Activated CD4-positive, alpha-beta T cell treated with anti-CD3 and anti-CD28 coated beads for 36 hours (primary cell): ENCODE results near the gene TTLL12. TPM values are rescaled to one million over a fixed set of nuclear protein-coding genes. Genes with fewer than 3 reads are reported as not detected.

ENCODE experiments used
- ATAC-seq: fragments of 200-7000 bp; cut with Tn5 transposase; one replicate; pipeline ENCODE4 v1.10.0; 2021; ENCODE audit warnings: mild to moderate bottlenecking, moderate library complexity
- CTCF ChIA-PET: fragments of 350-600 bp; sonication (Branson Sonifier 250); formaldehyde crosslinking; loops from one replicate; lab custom pipeline; 2021; ENCODE audit warnings: antibody characterized with exemption; lab: Charles Lee
- POLR2A ChIA-PET: fragments of 350-600 bp; sonication (Branson Sonifier 250); formaldehyde crosslinking; loops from one replicate; lab custom pipeline; 2021; ENCODE audit warnings: antibody characterized with exemption, inconsistent platforms; lab: Charles Lee
- DNase-seq: peaks from one replicate; pipeline ENCODE4 v3.0.0-alpha.2; 2020
- H3K27ac Mint-ChIP-seq: one replicate; pipeline ENCODE4 v1.8.0; 2021; ENCODE audit warnings: mixed read lengths
- H3K27me3 Mint-ChIP-seq: one replicate; pipeline ENCODE4 v1.8.0; 2021; ENCODE audit warnings: mixed read lengths
- H3K36me3 Mint-ChIP-seq: one replicate; pipeline ENCODE4 v1.8.0; 2021; ENCODE audit warnings: low read depth, mixed read lengths
- H3K4me1 Mint-ChIP-seq: one replicate; pipeline ENCODE4 v1.8.0; 2021; ENCODE audit warnings: mixed read lengths
- H3K4me3 Mint-ChIP-seq: one replicate; pipeline ENCODE4 v1.8.0; 2021; ENCODE audit warnings: mild to moderate bottlenecking, moderate library complexity, mixed read lengths
- H3K9me3 Mint-ChIP-seq: one replicate; pipeline ENCODE4 v1.8.0; 2021; ENCODE audit warnings: low read depth, mixed read lengths
- intact Hi-C, 2 experiments: fragments of 100-400 bp; cut with DNase I in 1 of 2; cut with micrococcal nuclease in 1 of 2; formaldehyde crosslinking; loops; one replicate each; pipeline versions ENCODE4 v1.14.2 to v1.15.1; 2022 to 2024; cut with DNase I, micrococcal nuclease
- total RNA-seq, 2 experiments: library from RNA; stranded (reverse); gene quantifications; one replicate each; pipeline ENCODE4 v1.2.3, GENCODE V29; 2021

Gene TTLL12
- total RNA-seq, 2 experiments from 2014 or later, result 75.8 to 85.2 TPM

GRCh38 chr22:43212434-43212952 lies 25.6 kb upstream of the TTLL12 start:
- no peaks in the 10 kb centered on the region for H3K27me3 Mint-ChIP-seq
- intact Hi-C loops, result no loop called here
- ATAC-seq, result no peak
- no peaks in the 10 kb centered on the region for H3K36me3 Mint-ChIP-seq
- DNase-seq, result no peak
- H3K9me3 Mint-ChIP-seq, result no peaks in the 10 kb centered on the region
- no peak overlapping the region for H3K4me3 Mint-ChIP-seq
- ChIA-PET POLR2A (no interaction called here), CTCF (interaction anchor here (1.5 kb wide), 1 partner anchor 25 kb away, joined by 4 read pairs; no protein-coding TSS in a partner anchor)
- H3K4me1 Mint-ChIP-seq, result no peaks in the 10 kb centered on the region
- no peak overlapping the region for H3K27ac Mint-ChIP-seq

- Mint-ChIP-seq H3K27ac (no peak overlapping the region), H3K4me3 (no peak overlapping the region), H3K9me3 (no peaks in the 10 kb centered on the region), H3K36me3 (no peaks in the 10 kb centered on the region), H3K4me1 (no peaks in the 10 kb centered on the region), H3K27me3 (no peaks in the 10 kb centered on the region)
- ATAC-seq (no peak), DNase-seq (no peak)
- ChIA-PET CTCF (interaction anchor here (1.5 kb wide), 1 partner anchor 24 kb away, joined by 4 read pairs; no protein-coding TSS in a partner anchor), POLR2A (no interaction called here)
- intact Hi-C loops, result no loop called here
These were observed 25.1 kb upstream of the TTLL12 start for GRCh38 chr22:43211941-43212433.

GRCh38 chr22:43210631-43211515 lies 23.9 kb upstream of the TTLL12 start:
- DNase-seq (no peak), ATAC-seq (no peak)
- H3K9me3 Mint-ChIP-seq, result no peaks in the 10 kb centered on the region
- no peak overlapping the region for H3K27ac Mint-ChIP-seq
- intact Hi-C loops, result no loop called here
- CTCF ChIA-PET, result no interaction called here
- H3K4me1 Mint-ChIP-seq, result peaks cover 3% of the 10 kb centered on the region
- H3K4me3 Mint-ChIP-seq, result no peak overlapping the region
- no peaks in the 10 kb centered on the region for H3K36me3 Mint-ChIP-seq
- POLR2A ChIA-PET, result no interaction called here
- H3K27me3 Mint-ChIP-seq, result no peaks in the 10 kb centered on the region

GRCh38 chr22:43209971-43210370 lies 23.0 kb upstream of the TTLL12 start:
- ATAC-seq, result no peak
- no peak for DNase-seq
- Mint-ChIP-seq H3K36me3 (no peaks in the 10 kb centered on the region), H3K9me3 (no peaks in the 10 kb centered on the region), H3K4me1 (peaks cover 3% of the 10 kb centered on the region), H3K4me3 (no peak overlapping the region), H3K27me3 (no peaks in the 10 kb centered on the region), H3K27ac (no peak overlapping the region)
- CTCF ChIA-PET, result no interaction called here
- intact Hi-C loops, result no loop called here
- POLR2A ChIA-PET, result no interaction called here

GRCh38 chr22:43209523-43209890 lies 22.6 kb upstream of the TTLL12 start:
- CTCF ChIA-PET, result no interaction called here
- DNase-seq, result no peak
- Mint-ChIP-seq H3K9me3 (no peaks in the 10 kb centered on the region), H3K4me1 (peaks cover 3% of the 10 kb centered on the region), H3K36me3 (no peaks in the 10 kb centered on the region), H3K27ac (no peak overlapping the region), H3K27me3 (no peaks in the 10 kb centered on the region), H3K4me3 (no peak overlapping the region)
- no peak for ATAC-seq
- POLR2A ChIA-PET, result no interaction called here
- intact Hi-C loops, result no loop called here

DNA sequence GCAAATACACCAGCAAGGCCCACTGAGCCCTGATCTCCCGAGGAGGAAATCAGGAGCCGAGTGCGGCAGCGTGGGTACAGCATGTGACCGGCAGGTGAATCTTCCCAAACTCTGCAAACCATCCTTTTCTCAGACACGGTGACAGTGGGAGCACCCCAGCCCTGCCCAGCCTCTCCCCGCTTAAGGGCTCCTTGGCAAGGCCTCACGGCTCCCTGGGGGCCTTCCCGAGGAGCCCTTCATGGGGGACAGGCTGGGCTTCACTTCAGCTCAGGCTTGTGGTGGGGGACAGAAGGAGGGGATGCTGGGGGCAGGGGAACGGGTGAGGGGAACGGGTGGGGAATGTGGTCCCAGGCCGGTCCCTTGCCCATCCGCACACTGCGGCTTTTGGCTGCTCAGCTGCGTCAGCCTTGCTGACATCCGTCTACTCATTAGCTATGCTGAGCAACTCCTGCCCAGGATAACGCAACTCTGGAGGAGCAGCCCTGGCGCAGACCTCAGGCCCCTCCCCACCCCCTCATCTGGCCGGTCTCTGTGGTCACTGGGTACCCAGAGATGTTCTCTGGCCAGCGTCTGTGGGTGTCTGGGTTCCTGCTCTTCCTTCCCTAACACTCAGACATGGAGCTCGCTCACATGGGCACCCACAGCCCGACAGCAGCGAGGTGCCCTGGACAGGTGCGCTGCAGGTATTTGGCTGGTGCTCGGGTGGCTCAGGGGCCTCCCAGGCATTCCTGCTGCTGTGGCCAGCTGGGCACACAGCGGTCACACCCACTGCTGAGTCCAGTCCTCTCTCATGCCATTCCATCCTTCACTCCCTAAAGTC lies 22.0 kb upstream of the TTLL12 start:
- Mint-ChIP-seq H3K4me1 (peaks cover 3% of the 10 kb centered on the region), H3K36me3 (no peaks in the 10 kb centered on the region), H3K4me3 (no peak overlapping the region), H3K27me3 (no peaks in the 10 kb centered on the region), H3K9me3 (no peaks in the 10 kb centered on the region), H3K27ac (no peak overlapping the region)
- ATAC-seq (no peak), DNase-seq (no peak)
- POLR2A ChIA-PET, result no interaction called here
- intact Hi-C loops, result no loop called here
- CTCF ChIA-PET, result no interaction called here

- Mint-ChIP-seq H3K36me3 (no peaks in the 10 kb centered on the region), H3K4me1 (peaks cover 3% of the 10 kb centered on the region), H3K27ac (no peak overlapping the region), H3K27me3 (no peaks in the 10 kb centered on the region), H3K9me3 (no peaks in the 10 kb centered on the region), H3K4me3 (no peak overlapping the region)
- intact Hi-C loops, result no loop called here
- CTCF ChIA-PET, result no interaction called here
- DNase-seq (no peak), ATAC-seq (no peak)
- POLR2A ChIA-PET, result no interaction called here
These were observed 21.1 kb upstream of the TTLL12 start for GRCh38 chr22:43207849-43208702.

DNA sequence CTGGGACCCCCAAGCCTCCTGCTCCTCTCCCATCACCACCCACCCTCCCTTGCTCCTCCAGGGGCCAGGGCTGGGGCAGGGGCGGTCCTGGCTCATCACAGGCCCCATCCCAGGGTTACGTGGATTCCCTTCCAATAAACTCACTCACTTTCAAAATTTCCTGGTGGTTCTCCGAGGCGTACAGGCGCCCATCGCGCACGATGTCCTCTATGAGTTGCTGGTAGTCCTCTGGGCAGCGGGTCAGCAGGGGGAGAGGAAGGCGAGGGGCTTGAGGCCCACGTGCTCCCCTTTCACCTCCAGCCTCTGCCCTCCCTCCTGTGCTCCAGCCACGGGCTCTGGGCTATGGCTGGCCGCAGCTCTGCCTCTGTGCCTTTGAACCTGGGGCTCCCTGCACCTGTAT lies 20.5 kb upstream of the TTLL12 start:
- no peaks in the 10 kb centered on the region for H3K36me3 Mint-ChIP-seq
- H3K27me3 Mint-ChIP-seq, result no peaks in the 10 kb centered on the region
- DNase-seq, result no peak
- no peaks in the 10 kb centered on the region for H3K9me3 Mint-ChIP-seq
- CTCF ChIA-PET, result no interaction called here
- POLR2A ChIA-PET, result no interaction called here
- H3K27ac Mint-ChIP-seq, result no peak overlapping the region
- ATAC-seq, result no peak
- no peak overlapping the region for H3K4me3 Mint-ChIP-seq
- peaks cover 3% of the 10 kb centered on the region for H3K4me1 Mint-ChIP-seq
- intact Hi-C loops, result no loop called here

- Mint-ChIP-seq H3K9me3 (no peaks in the 10 kb centered on the region), H3K4me3 (no peak overlapping the region), H3K4me1 (peaks cover 3% of the 10 kb centered on the region), H3K36me3 (no peaks in the 10 kb centered on the region), H3K27me3 (no peaks in the 10 kb centered on the region), H3K27ac (no peak overlapping the region)
- DNase-seq (peak; percentile 7), ATAC-seq (no peak)
- ChIA-PET POLR2A (no interaction called here), CTCF (no interaction called here)
- intact Hi-C loops, result no loop called here
These were observed 19.7 kb upstream of the TTLL12 start for GRCh38 chr22:43206509-43207161.

DNA sequence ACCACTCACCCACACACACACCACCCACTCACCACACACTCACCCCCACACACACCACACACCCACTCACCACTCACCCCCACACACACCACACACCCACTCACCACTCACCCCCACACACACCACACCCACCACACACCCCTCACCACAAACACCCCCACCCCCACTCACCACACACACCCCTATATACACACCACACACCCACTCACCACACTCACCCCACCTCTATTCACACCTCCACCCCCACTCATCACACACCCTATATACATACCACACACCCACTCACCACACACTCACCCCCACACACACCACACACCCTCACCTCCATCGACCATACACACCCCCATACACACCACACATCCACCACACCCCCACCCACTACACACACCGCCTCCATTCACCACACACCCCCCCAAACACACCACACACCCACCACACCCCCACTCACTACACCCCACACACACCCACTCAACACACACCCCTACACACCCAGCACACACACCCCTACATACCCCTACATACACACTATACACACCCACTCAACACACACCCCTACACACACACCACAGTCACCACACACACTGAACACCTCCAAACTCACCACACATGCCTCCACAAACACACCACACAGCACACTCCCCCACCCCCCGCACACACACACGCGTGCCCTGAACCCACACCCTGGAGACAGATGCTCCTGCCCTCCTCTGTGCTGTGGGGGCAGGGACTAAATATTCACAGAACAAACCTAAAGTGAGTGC lies 19.0 kb upstream of the TTLL12 start:
- ChIA-PET POLR2A (no interaction called here), CTCF (no interaction called here)
- H3K4me1 Mint-ChIP-seq, result peaks cover 3% of the 10 kb centered on the region
- intact Hi-C loops, result no loop called here
- H3K4me3 Mint-ChIP-seq, result no peak overlapping the region
- no peaks in the 10 kb centered on the region for H3K36me3 Mint-ChIP-seq
- H3K9me3 Mint-ChIP-seq, result no peaks in the 10 kb centered on the region
- ATAC-seq (peak; percentile 49), DNase-seq (peak; percentile 40)
- H3K27ac Mint-ChIP-seq, result no peak overlapping the region
- no peaks in the 10 kb centered on the region for H3K27me3 Mint-ChIP-seq
